Neuron (in vitro differentiated cells): Measurements from ENCODE around the gene TBX1.

Experiments used
- H2AFZ ChIP-seq: one replicate; pipeline ENCODE4 v1.6.1; 2013; ENCODE audit warnings: low read depth, mild to moderate bottlenecking, inconsistent platforms, low read length, moderate library complexity
- H3K27me3 ChIP-seq: one replicate; pipeline ENCODE4 v1.6.1; 2013; ENCODE audit warnings: low read length; ENCODE audit not compliant: insufficient read depth
- H3K36me3 ChIP-seq: one replicate; pipeline ENCODE4 v1.6.1; 2013; ENCODE audit warnings: low read length; ENCODE audit not compliant: insufficient read depth
- H3K4me1 ChIP-seq: one replicate; pipeline ENCODE4 v1.6.1; 2013; ENCODE audit warnings: low read length; ENCODE audit not compliant: insufficient read depth
- H3K4me3 ChIP-seq: 2 replicates; pipeline ENCODE4 v1.5.1; 2013; ENCODE audit warnings: mild to moderate bottlenecking, low read length, moderate library complexity
- H3K9me3 ChIP-seq: one replicate; pipeline ENCODE4 v1.6.1; 2013; ENCODE audit warnings: low read length

Gene TBX1

DNA sequence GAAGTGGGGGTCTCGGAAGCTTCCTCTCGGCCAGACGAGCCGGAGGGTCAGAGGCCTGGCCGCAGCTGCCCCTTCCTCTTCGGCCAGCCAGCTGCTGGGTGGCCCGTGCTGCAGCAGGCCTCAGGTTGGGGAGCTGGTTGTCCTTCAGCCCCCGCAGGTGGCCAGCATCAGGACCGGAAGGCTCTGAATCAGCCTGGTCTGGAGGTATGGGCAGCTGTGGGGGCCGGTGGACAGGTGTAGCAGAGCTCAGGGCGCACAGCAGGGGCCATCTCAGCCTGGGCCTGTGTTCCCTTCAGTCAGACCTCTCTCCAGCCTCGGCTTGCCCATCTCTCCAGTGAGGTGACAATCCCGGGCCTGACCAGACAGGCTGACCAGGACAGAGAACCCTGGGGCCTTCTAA, 13.9 kb upstream of the TBX1 start:
- no peaks in the 10 kb centered on the region for H3K9me3 ChIP-seq

DNA sequence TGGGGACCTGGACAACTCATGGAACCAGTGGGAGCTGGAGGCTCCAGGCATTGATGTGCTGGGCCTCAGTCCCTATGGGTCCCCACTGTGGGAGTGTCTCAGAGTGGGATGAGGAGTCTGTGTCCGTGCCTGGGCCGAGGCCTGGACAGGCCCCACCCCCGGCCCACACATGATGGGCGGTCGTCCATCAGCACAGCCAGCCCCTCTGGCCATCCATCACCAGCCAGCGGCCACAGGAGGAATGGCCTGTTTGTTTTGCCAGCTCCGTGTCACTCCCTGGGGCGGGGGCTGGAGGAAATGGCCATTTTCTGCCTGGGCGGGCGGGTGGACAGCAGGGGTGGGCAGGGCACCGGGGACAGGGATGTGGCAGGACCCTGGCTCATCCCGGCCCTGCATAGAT, 13.0 kb upstream of the TBX1 start:
- Histone ChIP-seq H3K4me3 (no peak overlapping the region), H3K36me3 (no peaks in the 10 kb centered on the region), H2AFZ (no peak overlapping the region), H3K27me3 (peaks cover 63% of the 10 kb centered on the region), H3K4me1 (no peaks in the 10 kb centered on the region), H3K9me3 (no peaks in the 10 kb centered on the region)

More for the DNA sequence above, 13.9 kb upstream of the TBX1 start:
- Histone ChIP-seq H3K4me1 (no peaks in the 10 kb centered on the region), H2AFZ (no peak overlapping the region), H3K27me3 (peaks cover 63% of the 10 kb centered on the region), H3K4me3 (no peak overlapping the region), H3K36me3 (no peaks in the 10 kb centered on the region)

DNA sequence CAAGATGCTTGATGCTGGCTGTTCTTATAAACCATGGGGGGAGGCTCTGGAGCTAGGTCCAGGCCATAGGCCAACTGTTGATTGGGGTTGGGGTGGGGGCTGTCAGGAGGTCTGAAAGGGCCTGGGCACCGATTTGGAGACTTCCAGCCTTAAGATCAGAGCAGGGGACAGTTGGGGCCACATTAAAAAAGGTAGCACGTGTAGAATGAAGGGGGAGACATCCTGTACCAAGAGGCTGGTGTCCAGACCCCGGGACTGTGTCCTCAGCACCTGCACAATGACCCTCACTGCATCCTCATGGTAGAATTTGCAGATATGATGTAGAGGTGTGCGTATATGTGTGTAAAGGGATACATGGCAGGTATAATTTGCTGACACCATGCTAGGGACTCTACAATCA, 12.4 kb upstream of the TBX1 start:
- peaks cover 68% of the 10 kb centered on the region for H3K27me3 ChIP-seq

DNA sequence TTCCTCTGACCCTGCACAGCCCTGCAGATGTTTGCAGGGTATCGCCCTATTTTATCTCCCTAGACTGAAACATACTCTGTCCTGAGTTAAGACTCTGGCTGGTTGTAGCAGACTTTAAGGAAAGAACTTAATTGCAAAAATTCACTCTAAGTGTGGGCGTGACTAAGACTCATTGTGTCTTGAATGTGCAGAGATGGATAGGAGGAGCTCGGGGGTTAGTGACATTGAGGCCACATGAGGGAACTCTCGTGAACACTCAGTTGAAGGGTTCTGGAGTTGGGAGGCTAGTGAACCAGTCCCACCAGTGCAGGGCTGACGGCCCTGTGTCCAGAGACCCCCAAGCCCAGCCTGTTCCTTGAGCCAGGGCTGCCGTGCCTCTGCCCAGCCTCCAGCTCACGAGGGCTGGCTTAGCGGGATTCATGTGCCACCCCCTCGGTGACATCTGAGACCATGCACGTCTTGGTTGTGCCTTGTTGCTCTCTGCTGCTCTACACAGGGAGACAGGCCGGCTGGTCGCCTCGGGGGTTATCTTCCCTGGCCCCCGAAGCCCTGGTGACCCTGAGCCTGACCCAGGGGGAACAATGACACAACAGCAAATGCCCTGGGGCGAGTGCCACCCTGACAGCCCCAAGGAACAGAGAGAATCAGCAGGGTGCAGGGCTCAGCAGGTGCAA, 11.4 kb upstream of the TBX1 start:
- no peaks in the 10 kb centered on the region for H3K36me3 ChIP-seq
- H3K9me3 ChIP-seq: no peaks in the 10 kb centered on the region
- no peak overlapping the region for H2AFZ ChIP-seq
- no peak overlapping the region for H3K4me3 ChIP-seq
- no peaks in the 10 kb centered on the region for H3K4me1 ChIP-seq
- peaks cover 78% of the 10 kb centered on the region for H3K27me3 ChIP-seq

More for the DNA sequence above, 12.4 kb upstream of the TBX1 start:
- H3K4me1 ChIP-seq: no peaks in the 10 kb centered on the region
- no peaks in the 10 kb centered on the region for H3K36me3 ChIP-seq
- H2AFZ ChIP-seq: no peak overlapping the region
- H3K9me3 ChIP-seq: no peaks in the 10 kb centered on the region
- H3K4me3 ChIP-seq: no peak overlapping the region

DNA sequence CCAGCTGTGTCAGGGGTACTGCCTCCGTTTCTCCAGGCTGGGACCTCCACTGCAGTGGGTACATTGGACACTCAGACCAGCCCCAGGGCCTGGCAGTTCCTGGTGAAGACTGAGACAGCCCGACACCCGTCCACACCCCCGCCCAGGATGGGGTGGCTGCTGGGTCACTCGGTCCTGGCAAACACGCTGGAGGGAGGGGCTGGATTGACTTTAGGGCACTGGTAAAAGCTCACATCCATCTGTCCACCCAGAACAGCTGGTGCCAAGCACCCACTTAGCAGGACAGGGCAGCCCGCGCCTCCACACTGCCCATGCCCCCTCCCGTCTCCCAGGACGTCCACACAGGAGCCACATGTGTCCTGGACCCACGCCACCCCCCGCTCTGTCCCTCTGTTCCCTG, 10.7 kb upstream of the TBX1 start:
- H3K4me3 ChIP-seq: no peak overlapping the region
- H3K27me3 ChIP-seq: peaks cover 81% of the 10 kb centered on the region

DNA sequence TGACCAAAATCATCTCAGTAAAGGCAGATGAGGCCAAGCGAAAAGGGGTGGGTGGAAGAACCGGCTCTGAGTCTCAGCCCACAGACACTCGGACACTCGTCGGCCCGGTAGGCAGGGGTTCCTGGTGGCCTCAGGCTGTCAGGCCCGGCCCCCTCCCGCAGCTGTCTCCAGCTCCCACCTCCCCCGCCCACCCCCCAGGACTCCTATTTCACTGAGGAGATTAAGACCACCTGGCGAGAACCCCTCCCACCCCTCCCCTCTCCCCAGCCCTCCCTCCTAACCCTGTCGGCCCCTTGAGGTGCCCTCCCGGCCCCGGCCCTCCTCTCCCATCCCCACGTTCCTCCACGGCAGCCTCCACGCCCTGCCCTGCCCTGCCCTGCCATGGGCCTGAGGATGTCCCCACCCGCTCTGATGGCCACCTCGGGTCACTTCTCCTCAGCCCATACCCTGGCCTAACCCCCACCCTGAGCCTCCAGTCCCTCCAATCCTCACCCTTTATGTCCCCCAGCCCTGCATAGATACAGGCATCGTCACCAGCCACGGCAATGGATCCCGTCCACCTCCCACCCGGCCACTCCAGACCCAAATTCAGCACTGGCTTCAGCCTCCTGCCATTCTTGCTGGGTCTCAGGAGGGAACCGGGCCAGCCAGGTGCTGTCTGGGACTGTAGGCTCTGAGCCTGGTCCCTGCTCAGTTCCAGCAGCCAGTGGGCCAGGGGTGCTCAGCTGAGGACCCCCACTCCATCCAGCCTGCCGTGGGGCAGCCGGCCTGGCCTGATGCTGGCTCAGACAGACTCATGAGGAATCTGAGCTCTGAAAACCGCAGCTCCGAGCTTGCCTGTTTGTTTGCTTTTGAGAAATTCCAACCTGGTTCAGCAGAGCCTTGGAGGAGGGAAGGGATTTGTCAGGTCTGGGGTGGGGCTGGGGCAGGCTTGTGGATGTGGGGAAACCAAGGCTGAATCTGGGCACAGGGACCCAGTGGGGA, 9.8 kb upstream of the TBX1 start:
- Histone ChIP-seq H2AFZ (no peak overlapping the region), H3K4me1 (peaks cover 5% of the 10 kb centered on the region), H3K9me3 (no peaks in the 10 kb centered on the region), H3K36me3 (no peaks in the 10 kb centered on the region), H3K27me3 (peaks cover 89% of the 10 kb centered on the region), H3K4me3 (no peak overlapping the region)

More for the DNA sequence above, 10.7 kb upstream of the TBX1 start:
- H3K4me1 ChIP-seq: no peaks in the 10 kb centered on the region
- no peaks in the 10 kb centered on the region for H3K36me3 ChIP-seq
- no peaks in the 10 kb centered on the region for H3K9me3 ChIP-seq
- H2AFZ ChIP-seq: no peak overlapping the region

DNA sequence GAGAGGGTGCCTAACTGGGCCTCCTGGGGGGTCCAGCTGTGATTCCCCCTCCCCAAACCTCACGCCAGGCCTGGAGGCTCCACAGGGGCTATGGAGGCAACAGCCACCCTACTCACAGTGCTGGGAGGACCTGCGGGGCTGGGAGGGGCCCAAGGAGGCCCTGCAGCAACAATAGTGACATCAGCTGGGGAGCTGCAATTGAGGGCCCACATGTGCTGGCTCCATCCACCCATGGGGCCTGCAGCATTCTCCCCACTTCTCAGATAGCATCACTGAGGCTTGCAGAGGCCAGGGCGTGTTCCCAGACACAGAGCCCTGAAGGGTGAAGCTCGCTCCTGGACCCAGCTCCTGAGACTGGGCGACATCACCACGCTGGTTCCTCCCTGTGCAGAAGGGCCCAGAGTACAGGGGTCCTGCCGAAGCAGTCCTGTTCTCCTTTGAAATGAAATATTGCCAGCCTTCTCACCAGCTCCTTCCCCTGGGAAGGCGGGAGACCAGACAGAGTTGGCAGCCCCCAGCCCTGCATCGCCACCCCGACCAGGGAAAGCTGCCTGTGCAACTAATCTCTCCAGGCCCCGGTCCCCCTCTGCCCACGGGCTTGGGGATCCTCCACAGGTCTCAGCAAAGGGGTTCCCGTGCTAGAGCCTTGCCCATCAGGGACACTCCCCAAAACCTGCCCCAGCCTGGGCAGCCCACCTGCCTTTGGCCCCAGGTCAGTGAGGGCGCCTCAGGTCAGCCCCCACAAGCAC, 8.9 kb upstream of the TBX1 start:
- H2AFZ ChIP-seq: no peak overlapping the region
- no peaks in the 10 kb centered on the region for H3K9me3 ChIP-seq
- H3K36me3 ChIP-seq: no peaks in the 10 kb centered on the region
- H3K27me3 ChIP-seq: peaks cover 90% of the 10 kb centered on the region
- no peak overlapping the region for H3K4me3 ChIP-seq
- peaks cover 5% of the 10 kb centered on the region for H3K4me1 ChIP-seq

DNA sequence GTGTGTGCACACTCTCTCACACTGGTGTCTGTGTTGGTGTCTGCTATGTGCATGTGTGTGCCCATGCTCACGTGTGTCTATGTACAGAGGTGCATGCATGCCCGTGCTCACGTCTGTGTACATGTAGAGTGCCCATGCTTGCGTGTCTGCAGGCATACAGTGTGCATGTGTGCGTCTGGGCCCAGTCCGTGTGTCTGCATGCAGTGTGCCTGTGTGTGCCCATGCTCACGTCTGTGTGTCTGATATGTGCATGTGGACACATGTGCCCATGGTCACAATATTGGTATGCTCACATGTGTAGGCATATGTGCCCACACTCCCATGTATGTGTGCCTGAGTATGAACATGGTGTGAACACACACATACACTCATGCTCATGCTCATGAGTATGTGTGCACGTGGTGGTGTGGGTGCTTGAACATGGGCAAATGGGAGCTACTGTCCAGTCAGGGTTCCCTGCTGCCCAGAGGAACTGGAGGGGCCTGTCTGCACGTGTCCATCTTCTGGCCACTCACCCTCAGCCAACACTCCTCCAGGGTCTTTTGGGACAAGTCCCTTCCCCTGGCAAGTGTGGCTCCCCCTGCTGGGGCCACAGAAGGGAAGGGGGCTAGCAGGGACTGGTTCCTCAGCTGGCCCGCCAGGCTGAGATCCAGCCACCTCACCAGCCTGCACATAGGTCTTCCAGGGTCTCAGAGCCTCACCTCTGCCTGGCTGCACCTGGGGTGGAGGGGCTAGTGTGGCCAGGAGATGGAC, 7.3 kb upstream of the TBX1 start:
- H3K4me3 ChIP-seq: no peak overlapping the region
- H3K9me3 ChIP-seq: no peaks in the 10 kb centered on the region
- H3K36me3 ChIP-seq: no peaks in the 10 kb centered on the region
- peaks cover 5% of the 10 kb centered on the region for H3K4me1 ChIP-seq
- H2AFZ ChIP-seq: no peak overlapping the region
- H3K27me3 ChIP-seq: peaks cover 93% of the 10 kb centered on the region

DNA sequence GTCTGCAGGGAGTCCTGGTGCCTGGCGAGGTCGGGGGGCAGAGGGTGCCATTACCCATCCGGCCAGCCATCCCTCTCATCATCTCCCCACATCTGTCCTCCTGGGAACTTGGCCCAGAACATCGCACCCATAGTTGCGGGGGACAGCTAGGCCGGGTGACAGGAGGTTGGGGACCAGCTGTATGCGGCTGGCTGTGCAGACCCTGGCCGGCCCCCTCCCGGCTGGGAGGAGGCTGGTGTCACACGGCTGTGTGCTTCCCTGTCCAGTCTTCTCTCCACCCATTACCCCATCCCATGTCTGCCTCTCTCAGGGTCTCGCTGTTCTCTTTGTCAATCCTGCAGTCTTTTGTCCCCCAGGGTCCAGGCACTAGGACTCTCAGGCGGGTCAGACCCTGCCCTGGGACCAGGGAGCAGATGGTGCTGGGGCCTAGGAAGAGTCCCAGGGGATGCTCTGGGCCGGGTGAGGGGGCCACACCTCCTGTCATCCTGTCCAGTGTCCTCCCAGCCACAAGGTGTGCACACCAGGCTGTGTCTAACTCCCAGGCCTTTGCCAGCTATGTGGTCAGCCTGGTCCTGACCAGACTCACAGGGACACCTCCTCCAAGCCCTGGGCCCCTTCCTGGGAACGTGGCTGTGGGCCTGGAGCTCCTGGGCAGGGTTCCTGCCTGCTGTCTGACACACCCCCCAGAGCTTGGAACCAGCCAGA, 6.4 kb upstream of the TBX1 start:
- H3K27me3 ChIP-seq: peaks cover 93% of the 10 kb centered on the region
- peaks cover 5% of the 10 kb centered on the region for H3K4me1 ChIP-seq
- H3K4me3 ChIP-seq: no peak overlapping the region
- H3K9me3 ChIP-seq: no peaks in the 10 kb centered on the region
- H3K36me3 ChIP-seq: no peaks in the 10 kb centered on the region
- H2AFZ ChIP-seq: no peak overlapping the region

DNA sequence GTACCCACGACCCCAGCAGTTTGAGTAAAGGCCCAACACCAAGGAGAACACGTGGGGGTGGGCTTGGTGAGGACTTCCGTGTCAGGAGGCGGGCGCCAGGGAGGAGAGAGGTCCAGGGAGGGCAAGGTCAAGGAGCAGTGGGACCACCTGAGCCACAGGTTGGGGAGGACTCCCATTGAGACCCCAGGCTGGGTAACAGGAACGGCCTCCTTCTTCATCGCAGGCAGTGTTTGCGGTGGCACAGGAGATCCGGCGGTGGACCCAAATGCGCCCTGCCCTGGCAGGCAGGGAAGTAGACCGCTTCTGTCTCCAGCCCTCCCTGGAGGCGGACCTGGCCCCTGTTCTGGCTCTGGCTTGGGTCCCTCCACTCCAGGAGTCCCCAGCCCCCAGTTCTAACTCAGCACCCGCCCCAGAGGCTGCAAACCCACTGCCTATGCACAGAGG, 5.9 kb upstream of the TBX1 start:
- H3K27me3 ChIP-seq: peaks cover 94% of the 10 kb centered on the region
- H3K9me3 ChIP-seq: no peaks in the 10 kb centered on the region
- no peak overlapping the region for H3K4me3 ChIP-seq
- H3K4me1 ChIP-seq: peaks cover 5% of the 10 kb centered on the region
- no peak overlapping the region for H2AFZ ChIP-seq
- H3K36me3 ChIP-seq: no peaks in the 10 kb centered on the region

DNA sequence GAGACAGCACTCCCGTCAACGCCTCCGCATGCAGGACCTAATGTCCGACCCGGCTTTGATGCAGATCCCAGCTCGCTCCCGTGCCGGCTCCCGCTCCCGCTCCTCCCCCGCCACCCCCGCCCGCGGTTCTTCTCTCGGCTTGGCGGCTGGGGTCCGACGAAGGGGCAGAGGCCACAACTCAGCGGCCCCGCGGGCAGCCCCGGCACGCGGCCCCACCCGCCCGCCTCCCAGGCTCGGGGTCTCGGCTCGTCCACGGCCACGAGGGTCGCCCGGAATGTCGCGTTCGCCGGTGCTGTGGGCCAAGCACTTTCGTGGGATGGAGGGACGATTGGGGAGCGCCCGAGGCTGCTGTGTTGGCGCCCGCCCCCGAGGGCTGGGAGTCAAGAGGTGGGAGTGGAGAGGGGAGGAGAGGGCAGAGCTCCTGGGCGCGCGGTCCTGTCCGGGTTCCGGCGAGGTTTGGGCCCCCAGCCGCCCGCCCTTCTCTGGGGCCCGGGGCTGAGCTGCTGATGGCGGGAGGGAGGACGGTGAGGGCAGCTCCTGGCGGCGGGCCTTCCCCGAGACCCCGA, 5.3 kb upstream of the TBX1 start:
- no peak overlapping the region for H2AFZ ChIP-seq
- H3K27me3 ChIP-seq: peaks cover 93% of the 10 kb centered on the region

More for the DNA sequence above, 5.3 kb upstream of the TBX1 start:
- Histone ChIP-seq H3K9me3 (no peaks in the 10 kb centered on the region), H3K36me3 (no peaks in the 10 kb centered on the region), H3K4me3 (no peak overlapping the region), H3K4me1 (peaks cover 5% of the 10 kb centered on the region)
